HCT116 (cell line): ENCODE results near the gene NAA20. TPM values are rescaled to one million over a fixed set of nuclear protein-coding genes. Genes with fewer than 3 reads are reported as not detected.

Experiments
- ATAC-seq: fragments of 200-7000 bp; cut with Tn5 transposase; 2 replicates; pipeline ENCODE4 v1.9.1; 2020; ENCODE audit warnings: mild to moderate bottlenecking, moderate library complexity
- BruUV-seq: library from RNA; stranded (reverse); fragments of 400-500 nt; replicated peaks from 2 replicates; lab custom pipeline; 2021; lab: Mats Ljungman, UMichigan
- CTCF ChIA-PET: fragments of 300-600 bp; sonication (Branson Sonifier 250); formaldehyde crosslinking; loops from one replicate; lab custom pipeline; 2021; ENCODE audit warnings: antibody characterized with exemption; lab: Charles Lee
- POLR2A ChIA-PET: fragments of 300-600, 350-600 bp; sonication (Branson Sonifier 250); formaldehyde crosslinking; loops from one replicate; lab custom pipeline; 2021; ENCODE audit warnings: antibody characterized with exemption; lab: Charles Lee
- RAD21 ChIA-PET, 2 experiments: fragments of 300-600 bp; sonication (Branson Sonifier 250); formaldehyde crosslinking; loops; one replicate each; lab custom pipeline; 2023; ENCODE audit warnings: low total read pairs in 2 of 2; ENCODE audit not compliant: uncharacterized antibody in 2 of 2, unreplicated experiment in 2 of 2, low non-redundant PET in 1 of 2; lab: Charles Lee
- DNase-seq: peaks from one replicate; pipeline ENCODE4 v3.0.0-alpha.2; 2010; ENCODE audit warnings: low read depth, low spot score
- H2AFZ ChIP-seq: fragments of 200-600 bp; shearing (Covaris generic), sonication (generic); 2 replicates; pipeline ENCODE4 v1.6.1; 2017; ENCODE audit warnings: low read depth, mixed run types, mixed read lengths, antibody characterized with exemption, low read length; ENCODE audit not compliant: poor library complexity, severe bottlenecking
- H3K27ac ChIP-seq: 2 replicates; pipeline ENCODE4 v1.5.1; 2012; ENCODE audit warnings: low read depth, low read length
- H3K27me3 ChIP-seq: fragments of 200-600 bp; sonication (generic); 2 replicates; pipeline ENCODE4 v1.6.1; 2016; ENCODE audit warnings: mixed run types, low read length, mixed read lengths; ENCODE audit not compliant: insufficient read depth
- H3K36me3 ChIP-seq, 2 experiments: fragments of 200-500 bp in 1 of 2; fragments of 200-600 bp in 1 of 2; sonication (Bioruptor generic) in 1 of 2; sonication (generic) in 1 of 2; 2 replicates each; pipeline versions ENCODE4 v1.5.1 to v1.6.1; 2014 to 2016; ENCODE audit warnings: low read length in 2 of 2, inconsistent platforms in 1 of 2, mixed read lengths in 1 of 2, mixed run types in 1 of 2; ENCODE audit not compliant: insufficient read depth in 2 of 2, control insufficient read depth in 1 of 2
- H3K4me1 ChIP-seq, 2 experiments: fragments of 200-600 bp in 1 of 2; sonication (generic) in 1 of 2; 2 replicates each; pipeline versions ENCODE4 v1.5.1 to v1.6.1; 2012 to 2017; ENCODE audit warnings: low read length in 2 of 2, inconsistent platforms in 1 of 2, mild to moderate bottlenecking in 1 of 2, mixed read lengths in 1 of 2, mixed run types in 1 of 2, moderate library complexity in 1 of 2; ENCODE audit not compliant: insufficient read depth in 2 of 2, control insufficient read depth in 1 of 2
- H3K4me2 ChIP-seq: fragments of 200-600 bp; sonication (generic); 2 replicates; pipeline ENCODE4 v1.6.1; 2017; ENCODE audit warnings: mixed run types, low read length, mixed read lengths
- H3K4me3 ChIP-seq, 2 experiments: fragments of 200-600 bp in 1 of 2; sonication (generic) in 1 of 2; replicated peaks in 1 of 2; 2 replicates each; pipeline ENCODE4 v1.5.1; 2011 to 2016; ENCODE audit warnings: low read length in 2 of 2, control low read depth in 1 of 2, low read depth in 1 of 2, mild to moderate bottlenecking in 1 of 2, mixed read lengths in 1 of 2, mixed run types in 1 of 2
- H3K79me2 ChIP-seq: fragments of 200-600 bp; sonication (generic); 2 replicates; pipeline ENCODE4 v1.6.1; 2017; ENCODE audit warnings: mild to moderate bottlenecking, mixed run types, low read length, moderate library complexity, mixed read lengths; ENCODE audit not compliant: insufficient read depth
- H3K9ac ChIP-seq: fragments of 200-600 bp; sonication (generic); 2 replicates; pipeline ENCODE4 v1.6.1; 2016; ENCODE audit warnings: low read length, mixed read lengths
- H3K9me2 ChIP-seq: fragments of 200-600 bp; sonication (generic), shearing (Covaris generic); 2 replicates; pipeline ENCODE4 v1.6.1; 2017; ENCODE audit warnings: mixed run types, mild to moderate bottlenecking, moderate library complexity; ENCODE audit not compliant: insufficient read depth
- H3K9me3 ChIP-seq, 2 experiments: fragments of 200-500 bp in 1 of 2; fragments of 200-600 bp in 1 of 2; sonication (Bioruptor generic) in 1 of 2; sonication (generic) in 1 of 2; 2 replicates each; pipeline ENCODE4 v1.6.1; 2014 to 2017; ENCODE audit warnings: low read length in 2 of 2, mixed read lengths in 2 of 2, inconsistent platforms in 1 of 2, low read depth in 1 of 2, mild to moderate bottlenecking in 1 of 2, mixed run types in 1 of 2, moderate library complexity in 1 of 2; ENCODE audit not compliant: control insufficient read depth in 1 of 2, insufficient read depth in 1 of 2
- H4K20me1 ChIP-seq: fragments of 200-600 bp; sonication (generic), shearing (Covaris generic); 2 replicates; pipeline ENCODE4 v1.6.1; 2017; ENCODE audit warnings: mixed run types, mild to moderate bottlenecking, moderate library complexity; ENCODE audit not compliant: insufficient read depth
- ATF3 ChIP-seq: IDR thresholded peaks from 2 replicates; pipeline ENCODE4 v1.6.1; 2012
- CBX3 ChIP-seq: IDR thresholded peaks from 2 replicates; pipeline ENCODE4 v1.6.1; 2012; ENCODE audit warnings: low read depth
- CTCF ChIP-seq, 3 experiments: fragments of 200-600 bp in 1 of 3; sonication (generic) in 1 of 3; IDR thresholded peaks in 2 of 3; conservative IDR thresholded peaks in 1 of 3; 2 replicates each; pipeline ENCODE4 v1.5.1; 2012 to 2017; ENCODE audit warnings: low read depth in 2 of 3, low read length in 2 of 3, antibody characterized with exemption in 1 of 3, borderline replicate concordance in 1 of 3, control low read depth in 1 of 3, mild to moderate bottlenecking in 1 of 3, mixed read lengths in 1 of 3, mixed run types in 1 of 3, moderate library complexity in 1 of 3; ENCODE audit not compliant: insufficient read depth in 1 of 3
- EGR1 ChIP-seq: IDR thresholded peaks from 2 replicates; pipeline ENCODE4 v1.6.1; 2012; ENCODE audit warnings: low read depth
- ELF1 ChIP-seq: IDR thresholded peaks from 2 replicates; pipeline ENCODE4 v1.6.1; 2012; ENCODE audit warnings: low read depth, borderline replicate concordance
- FOSL1 ChIP-seq: IDR thresholded peaks from 2 replicates; pipeline ENCODE4 v1.6.1; 2012; ENCODE audit warnings: low read depth
- POLR2A ChIP-seq: IDR thresholded peaks from 2 replicates; pipeline ENCODE4 v1.7.0; 2011; ENCODE audit warnings: borderline replicate concordance; ENCODE audit not compliant: insufficient read depth, insufficient read length; ENCODE audit errors: extremely low read depth
- RAD21 ChIP-seq: IDR thresholded peaks from 2 replicates; pipeline ENCODE4 v1.6.1; 2012; ENCODE audit warnings: low read depth, mild to moderate bottlenecking
- REST ChIP-seq: IDR thresholded peaks from 2 replicates; pipeline ENCODE4 v1.6.1; 2012; ENCODE audit warnings: low read depth
- SRF ChIP-seq: IDR thresholded peaks from 2 replicates; pipeline ENCODE4 v1.6.1; 2012; ENCODE audit warnings: low read depth
- intact Hi-C: fragments of 100-400 bp; cut with micrococcal nuclease; formaldehyde crosslinking; loops from 2 replicates; pipeline ENCODE4 v1.10.0; 2022
- total RNA-seq: library from RNA; stranded (reverse); gene quantifications from one replicate; pipeline ENCODE4 v1.2.1, GENCODE V29; 2021; ENCODE audit not compliant: unreplicated experiment

Gene NAA20
- total RNA-seq, 1 experiment from 2014 or later: 71.5 TPM

- ChIA-PET RAD21 (no interaction called here), POLR2A (no interaction called here), CTCF (interaction anchor here (1.4 to 2.8 kb wide), 3 partner anchors 19 to 212 kb away, joined by 5 to 14 read pairs (median 5); partner anchors contain the start of gene NAA20)
- Histone ChIP-seq H3K4me3 (no peak overlapping the region), H3K27me3 (no peaks in the 10 kb centered on the region; the same call in 1 of the 2 replicates), H4K20me1 (no peaks in the 10 kb centered on the region), H3K4me1 (peaks cover 32 to 44% of the 10 kb centered on the region in 2 experiments), H3K9me2 (no peaks in the 10 kb centered on the region), H3K27ac (no peak overlapping the region), H3K9me3 (no peaks in the 10 kb centered on the region), H3K36me3 (no peaks in the 10 kb centered on the region), H2AFZ (peak overlapping the region; percentile 57), H3K4me2 (peak overlapping the region; percentile 72; the same call in 1 of the 2 replicates), H3K79me2 (no peaks in the 10 kb centered on the region)
- DNase-seq: peak; percentile 21
- peak; percentile 26; the same call in 1 of the 2 replicates for ATAC-seq
- intact Hi-C loops: loop anchor here (1.0 kb wide), 2 partner anchors 210 to 307 kb away; no protein-coding TSS in a partner anchor
- no TSS peak for BruUV-seq
- TF ChIP-seq RAD21 (peak; percentile 81), FOSL1 (no peak), CTCF (IDR thresholded peaks at IDR 0.05 in 2 of 3, conservative IDR thresholded peaks at IDR 0.05 in 1 of 3; ENCODE audit: borderline replicate concordance in 1 of 3, insufficient read depth in 1 of 3, low read depth in 2 of 3, low read length in 2 of 3) (peak; percentile 68 to 91 (median 74))
- TF ChIP-seq, all 23 proteins: peak for 2
- H3K9ac ChIP-seq: no peak overlapping the region
Measured at GRCh38 chr20:19995220-19995863, 21.8 kb upstream of the NAA20 start.

GRCh38 chr20:19996222-19996621 lies 20.9 kb upstream of the NAA20 start:
- Histone ChIP-seq H3K36me3 (no peaks in the 10 kb centered on the region), H3K9me3 (no peaks in the 10 kb centered on the region), H3K27me3 (no peaks in the 10 kb centered on the region; the same call in 1 of the 2 replicates), H3K9ac (no peak overlapping the region), H3K9me2 (no peaks in the 10 kb centered on the region), H4K20me1 (no peaks in the 10 kb centered on the region), H3K4me2 (no peak overlapping the region), H3K4me1 (peaks cover 32 to 42% of the 10 kb centered on the region in 2 experiments), H3K27ac (no peak overlapping the region), H2AFZ (no peak overlapping the region), H3K4me3 (no peak overlapping the region), H3K79me2 (no peaks in the 10 kb centered on the region)
- CTCF ChIA-PET: no interaction called here
- ATAC-seq: no peak
- POLR2A ChIA-PET: no interaction called here
- no peak for DNase-seq
- intact Hi-C loops: no loop called here
- RAD21 ChIA-PET: no interaction called here
- BruUV-seq: no TSS peak
- TF ChIP-seq SRF (no peak), ATF3 (no peak), CBX3 (no peak), POLR2A (no peak), ELF1 (no peak), REST (no peak), CTCF (IDR thresholded peaks at IDR 0.05 in 2 of 3, conservative IDR thresholded peaks at IDR 0.05 in 1 of 3; ENCODE audit: borderline replicate concordance in 1 of 3, insufficient read depth in 1 of 3, low read depth in 2 of 3, low read length in 2 of 3) (no peak), RAD21 (no peak), EGR1 (no peak)
